Neural cell (in vitro differentiated cells): ENCODE measurements around the gene AGTPBP1. TPM values are rescaled to one million over a fixed set of nuclear protein-coding genes. Genes with fewer than 3 reads are reported as not detected.

Source experiments
- H2AFZ ChIP-seq: fragments of 200-600, 300-800 bp; sonication (generic), shearing (Covaris generic); 2 replicates; pipeline ENCODE4 v1.6.0; 2014; ENCODE audit warnings: low read depth, mild to moderate bottlenecking, antibody characterized with exemption, low read length, moderate library complexity
- H3F3A ChIP-seq: fragments of 200-600 bp; shearing (Covaris generic); 2 replicates; pipeline ENCODE4 v1.6.1; 2016; ENCODE audit warnings: mild to moderate bottlenecking, moderate library complexity, mixed read lengths, antibody characterized with exemption, low read length; ENCODE audit not compliant: insufficient read depth, poor library complexity, severe bottlenecking
- H3K27ac ChIP-seq: fragments of 200-600, 300-800 bp; sonication (generic), shearing (Covaris generic); 2 replicates; pipeline ENCODE4 v1.5.1; 2014; ENCODE audit warnings: mild to moderate bottlenecking, low read length, moderate library complexity
- H3K27me3 ChIP-seq: fragments of 300-800, 200-600 bp; sonication (generic), shearing (Covaris generic); 2 replicates; pipeline ENCODE4 v1.6.0; 2014; ENCODE audit warnings: mild to moderate bottlenecking, low read depth, low read length, moderate library complexity; ENCODE audit not compliant: insufficient read depth
- H3K36me3 ChIP-seq: fragments of 300-800, 200-600 bp; sonication (generic), shearing (Covaris generic); 2 replicates; pipeline ENCODE4 v1.5.1; 2014; ENCODE audit warnings: mild to moderate bottlenecking, antibody characterized with exemption, low read length, moderate library complexity; ENCODE audit not compliant: insufficient read depth
- H3K4me2 ChIP-seq: fragments of 300-800, 200-600 bp; sonication (generic), shearing (Covaris generic); 2 replicates; pipeline ENCODE4 v1.6.0; 2014; ENCODE audit warnings: mild to moderate bottlenecking, low read length
- H3K4me3 ChIP-seq: fragments of 300-800, 200-600 bp; sonication (generic), shearing (Covaris generic); 2 replicates; pipeline ENCODE4 v1.5.1; 2014; ENCODE audit warnings: mild to moderate bottlenecking, low read length, moderate library complexity
- H3K79me2 ChIP-seq: fragments of 200-600 bp; shearing (Covaris generic); replicated peaks from 2 replicates; pipeline ENCODE4 v1.6.0; 2014; ENCODE audit warnings: mild to moderate bottlenecking, low read length, moderate library complexity; ENCODE audit not compliant: insufficient read depth
- H3K9ac ChIP-seq: fragments of 300-800, 200-600 bp; sonication (generic), shearing (Covaris generic); 2 replicates; pipeline ENCODE4 v1.6.1; 2016; ENCODE audit warnings: mild to moderate bottlenecking, low read length, mixed read lengths
- H3K9me2 ChIP-seq: fragments of 200-600 bp; shearing (Covaris generic); 2 replicates; pipeline ENCODE4 v1.6.1; 2016; ENCODE audit warnings: mild to moderate bottlenecking, low read length, mixed read lengths; ENCODE audit not compliant: insufficient read depth
- H3K9me3 ChIP-seq: fragments of 200-600, 300-800 bp; sonication (generic), shearing (Covaris generic); 2 replicates; pipeline ENCODE4 v1.6.1; 2016; ENCODE audit warnings: mild to moderate bottlenecking, mixed run types, low read length, moderate library complexity, mixed read lengths
- H4K20me1 ChIP-seq: fragments of 200-600 bp; shearing (Covaris generic); 2 replicates; pipeline ENCODE4 v1.6.1; 2016; ENCODE audit warnings: mild to moderate bottlenecking, mixed run types; ENCODE audit not compliant: insufficient read depth
- CTCF ChIP-seq: fragments of 450-650 bp; IDR thresholded peaks from 2 replicates; pipeline ENCODE4 v1.5.1; 2014; ENCODE audit warnings: antibody characterized with exemption, mild to moderate bottlenecking, moderate library complexity; ENCODE audit not compliant: poor library complexity, severe bottlenecking
- EP300 ChIP-seq: fragments of 450-650 bp; conservative IDR thresholded peaks from 2 replicates; pipeline ENCODE4 v1.6.1; 2014; ENCODE audit warnings: antibody characterized with exemption, mild to moderate bottlenecking, moderate library complexity; ENCODE audit not compliant: poor library complexity, severe bottlenecking
- EZH2 ChIP-seq: fragments of 200-600, 300-800 bp; shearing (Covaris generic), sonication (generic); IDR thresholded peaks from 2 replicates; pipeline ENCODE4 v1.6.1; 2014; ENCODE audit warnings: antibody characterized with exemption, low read length, borderline replicate concordance, mild to moderate bottlenecking; ENCODE audit not compliant: insufficient read depth, poor library complexity, severe bottlenecking
- MXI1 ChIP-seq: fragments of 450-650 bp; conservative IDR thresholded peaks from 2 replicates; pipeline ENCODE4 v1.6.1; 2014; ENCODE audit warnings: antibody characterized with exemption, mild to moderate bottlenecking; ENCODE audit not compliant: poor library complexity, severe bottlenecking
- POLR2AphosphoS5 ChIP-seq: IDR thresholded peaks from 2 replicates; pipeline ENCODE4 v1.6.1; 2012
- RAD21 ChIP-seq: fragments of 450-650 bp; conservative IDR thresholded peaks from 2 replicates; pipeline ENCODE4 v1.6.1; 2014; ENCODE audit warnings: antibody characterized with exemption, mild to moderate bottlenecking, moderate library complexity
- REST ChIP-seq: IDR thresholded peaks from 2 replicates; pipeline ENCODE4 v1.6.1; 2012; ENCODE audit warnings: borderline replicate concordance
- SMC3 ChIP-seq: fragments of 450-650 bp; conservative IDR thresholded peaks from 2 replicates; pipeline ENCODE4 v1.6.1; 2014; ENCODE audit warnings: antibody characterized with exemption, mild to moderate bottlenecking, moderate library complexity; ENCODE audit not compliant: poor library complexity
- TAF1 ChIP-seq: IDR thresholded peaks from 2 replicates; pipeline ENCODE4 v1.6.1; 2012; ENCODE audit warnings: low read depth
- polyA plus RNA-seq: library from polyadenylated mRNA; depleted of rRNA; stranded (reverse); fragments of >200 nt; gene quantifications from 2 replicates; pipeline ENCODE4 v1.2.3, GENCODE V29; 2014

The AGTPBP1 gene
- polyA plus RNA-seq, 1 donor from 2014 or later, result 90.7 TPM

GRCh38 chr9:85716031-85716877 lies 25.5 kb downstream of the AGTPBP1 start:
- Histone ChIP-seq H2AFZ (no peak overlapping the region), H4K20me1 (no peaks in the 10 kb centered on the region), H3K9me2 (no peaks in the 10 kb centered on the region), H3K79me2 (no peaks in the 10 kb centered on the region), H3K4me2 (no peak overlapping the region), H3K9ac (no peak overlapping the region), H3F3A (no peaks in the 10 kb centered on the region), H3K27ac (no peak overlapping the region), H3K4me3 (no peak overlapping the region), H3K36me3 (no peaks in the 10 kb centered on the region), H3K27me3 (no peaks in the 10 kb centered on the region), H3K9me3 (no peaks in the 10 kb centered on the region)
- TF ChIP-seq TAF1, result no peak
- TF ChIP-seq EZH2, result no peak
- TF ChIP-seq RAD21, result no peak
- no peak for TF ChIP-seq REST
- no peak for TF ChIP-seq MXI1
- TF ChIP-seq CTCF, result no peak
- no peak for TF ChIP-seq POLR2AphosphoS5
- TF ChIP-seq EP300, result no peak
- no peak for TF ChIP-seq SMC3

- no peaks in the 10 kb centered on the region for H3K27me3 ChIP-seq
- TF ChIP-seq EP300 (no peak), RAD21 (no peak), POLR2AphosphoS5 (no peak), TAF1 (no peak), MXI1 (no peak), CTCF (no peak), REST (no peak), SMC3 (no peak), EZH2 (no peak)
Measured at GRCh38 chr9:85715587-85715986, 26.2 kb downstream of the AGTPBP1 start.

More at GRCh38 chr9:85715587-85715986, 26.2 kb downstream of the AGTPBP1 start:
- Histone ChIP-seq H3K4me2 (no peak overlapping the region), H3K4me3 (no peak overlapping the region), H3K36me3 (no peaks in the 10 kb centered on the region), H3K9ac (no peak overlapping the region), H3K9me3 (no peaks in the 10 kb centered on the region), H3F3A (no peaks in the 10 kb centered on the region), H4K20me1 (no peaks in the 10 kb centered on the region), H3K9me2 (no peaks in the 10 kb centered on the region), H3K79me2 (no peaks in the 10 kb centered on the region), H2AFZ (no peak overlapping the region), H3K27ac (no peak overlapping the region)
